CD4-positive, alpha-beta T cell treated with Interleukin-17A for 1 hour (primary cell): ENCODE measurements around the gene PLLP.
"Not testable (repeated sequence)": the region's sequence is repeated elsewhere in the genome, so short reads cannot be mapped to it uniquely, and the experiment has no call there.

ENCODE experiments used
- DNase-seq: peaks from one replicate; pipeline ENCODE4 v3.0.0-alpha.2; 2020

The PLLP gene

GRCh38 chr16:57271063-57271345 lies 13.5 kb downstream of the PLLP start:
- DNase-seq: no peak

DNA sequence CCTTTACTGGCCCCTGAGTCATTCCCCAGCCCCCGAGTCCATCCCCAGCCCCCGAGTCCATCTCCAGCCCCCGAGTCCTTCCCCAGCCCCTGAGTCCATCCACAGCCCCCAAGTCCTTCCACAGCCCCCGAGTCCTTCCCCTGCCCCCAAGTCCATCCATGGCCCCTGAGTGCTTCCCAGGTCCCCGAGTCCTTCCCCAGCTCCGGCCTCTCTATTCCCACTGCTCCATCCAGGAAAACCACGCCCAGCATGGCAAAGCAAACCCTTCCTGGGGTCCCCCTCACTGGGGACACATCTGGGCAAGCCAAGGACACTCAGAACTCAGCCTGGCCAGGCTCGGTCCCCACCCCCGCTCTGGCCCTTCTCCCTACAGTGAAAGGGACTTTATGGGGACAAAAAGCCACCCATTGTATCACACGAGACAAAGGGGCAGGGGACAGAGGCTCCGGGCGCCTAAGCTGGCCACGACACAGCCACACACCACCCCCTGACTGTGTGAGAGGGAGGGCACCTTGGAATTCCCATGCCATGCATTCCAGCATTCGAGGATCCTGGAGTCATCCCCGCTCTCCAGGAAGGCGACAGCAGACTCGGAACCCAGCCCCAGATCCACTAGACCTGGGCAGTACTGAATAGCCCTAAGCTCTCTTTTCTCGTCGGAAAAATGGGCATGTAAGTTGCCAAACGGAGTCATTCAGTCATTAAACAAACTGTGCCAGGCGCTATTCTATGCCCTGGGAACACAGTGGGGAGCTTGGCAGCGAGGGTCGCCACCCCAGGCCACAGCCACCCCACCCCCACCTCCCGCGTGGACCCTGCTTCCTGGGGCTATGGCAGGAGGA lies 14.0 kb downstream of the PLLP start:
- no peak for DNase-seq

DNA sequence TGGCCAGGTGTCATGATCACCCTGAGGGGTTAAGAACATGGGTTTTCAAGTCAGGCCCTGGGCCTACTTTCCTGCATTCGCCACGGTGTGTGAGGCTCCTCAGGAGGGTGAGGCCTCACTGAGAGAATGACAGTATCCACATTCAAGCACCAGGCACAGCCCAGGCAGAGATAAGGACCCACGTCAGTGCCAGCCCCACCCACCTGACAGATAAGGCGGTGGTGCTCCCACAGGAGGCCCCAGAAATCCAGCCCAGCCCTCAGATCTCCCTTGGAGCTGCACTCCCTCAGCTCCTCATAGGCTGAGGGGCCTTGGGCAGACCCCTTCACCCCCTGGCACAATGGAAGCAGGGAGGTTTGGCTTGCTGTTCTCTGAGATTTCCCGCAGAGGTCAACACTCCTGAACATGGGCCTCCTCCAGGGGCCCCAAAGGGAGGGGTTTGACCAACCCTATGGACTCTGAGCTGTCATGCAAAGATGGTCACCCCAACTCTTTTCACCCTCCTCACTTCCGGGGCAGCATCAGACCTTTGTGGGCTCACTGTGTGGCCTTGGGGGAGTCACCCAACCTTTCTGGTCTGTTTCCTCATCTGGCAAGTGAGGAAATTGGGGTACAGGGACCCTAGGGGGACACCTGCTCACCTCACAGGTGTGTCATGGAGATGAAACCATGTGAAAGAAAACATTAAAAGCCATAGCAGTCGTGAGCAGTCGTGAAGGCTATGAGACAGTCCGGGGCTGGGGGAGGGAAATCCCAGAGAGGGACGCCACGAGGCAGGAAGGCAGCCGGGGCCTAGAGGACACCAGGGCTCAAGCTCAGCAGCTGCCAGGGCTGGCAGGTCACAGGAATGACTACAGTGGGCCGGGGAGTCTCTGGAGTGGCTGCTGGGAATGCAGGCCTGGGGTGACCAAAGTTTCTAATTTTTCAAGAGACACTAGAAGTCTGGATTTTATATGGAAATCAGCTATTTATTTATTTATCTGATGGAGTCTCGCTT lies 15.4 kb downstream of the PLLP start:
- no peak for DNase-seq

- DNase-seq: not testable (repeated sequence)
Observed at GRCh38 chr16:57267343-57267742, 17.1 kb downstream of the PLLP start.

DNA sequence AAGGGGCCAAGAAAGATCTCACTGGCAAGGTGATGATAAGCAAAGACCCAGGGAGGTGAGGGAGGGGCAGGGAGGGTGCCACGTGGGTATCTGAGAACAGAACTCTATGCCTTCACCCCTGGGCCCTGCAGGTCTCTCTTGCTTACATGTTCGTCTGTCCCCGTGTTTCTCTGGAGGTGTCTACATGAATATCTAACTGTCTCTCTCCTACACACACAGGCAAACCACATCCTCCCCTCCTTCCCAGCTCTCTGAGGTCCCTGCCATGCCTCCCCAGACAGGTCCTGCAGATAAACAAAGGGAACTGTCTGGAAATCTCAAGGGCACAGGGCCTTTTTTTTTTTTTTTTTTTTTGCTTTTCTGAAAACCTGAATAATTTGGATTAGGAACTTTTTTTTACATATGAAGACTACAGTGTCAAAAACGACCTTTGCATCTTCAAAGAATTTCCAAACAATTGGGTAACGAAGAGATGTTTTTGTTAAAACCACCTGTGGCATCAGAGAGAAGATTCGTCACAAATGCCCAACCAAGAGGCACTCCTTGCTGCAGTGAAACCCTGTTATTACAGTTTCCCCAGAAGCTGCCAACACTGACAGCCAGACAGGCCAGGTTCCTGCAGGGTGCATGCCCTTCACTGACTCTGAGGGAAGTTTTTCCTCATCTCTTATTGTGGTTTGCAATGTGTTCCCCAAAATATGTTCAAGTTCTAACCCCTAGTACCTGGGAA lies 17.8 kb downstream of the PLLP start:
- DNase-seq: peak; percentile 39

DNA sequence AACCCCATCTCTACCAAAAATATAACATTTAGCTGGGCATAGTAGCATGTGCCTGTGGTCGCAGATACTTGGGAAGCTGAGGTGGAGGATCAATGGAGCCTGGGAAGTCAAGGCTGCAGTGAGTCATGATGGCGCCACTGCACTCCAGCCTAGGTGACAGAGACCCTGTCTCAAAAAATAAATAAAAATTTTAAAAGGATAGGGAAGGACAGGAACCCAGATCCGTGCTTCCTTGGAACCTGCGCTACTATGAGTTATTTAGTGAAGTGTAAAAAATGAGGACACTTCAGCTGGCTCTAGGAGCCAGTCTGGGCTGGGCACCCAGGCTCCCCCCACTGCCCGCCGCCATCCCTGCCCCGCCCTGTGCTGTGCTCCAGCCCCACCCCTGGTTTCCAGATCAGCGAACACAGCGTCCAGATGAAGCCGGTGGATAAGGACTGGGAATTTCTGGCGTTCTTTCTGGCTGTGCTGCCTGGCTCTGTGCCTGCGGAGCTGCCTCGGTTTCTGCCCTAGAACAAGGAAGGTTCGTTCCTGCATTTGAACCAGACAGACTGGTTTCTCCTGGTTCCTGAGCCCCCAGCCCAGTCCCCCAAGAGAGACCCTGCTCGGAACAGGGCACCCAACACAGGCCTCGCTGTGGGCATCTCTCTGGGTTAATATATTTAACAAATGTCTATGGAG lies 18.5 kb downstream of the PLLP start:
- DNase-seq: no peak

GRCh38 chr16:57264950-57265371 lies 19.5 kb downstream of the PLLP start:
- no peak for DNase-seq

DNA sequence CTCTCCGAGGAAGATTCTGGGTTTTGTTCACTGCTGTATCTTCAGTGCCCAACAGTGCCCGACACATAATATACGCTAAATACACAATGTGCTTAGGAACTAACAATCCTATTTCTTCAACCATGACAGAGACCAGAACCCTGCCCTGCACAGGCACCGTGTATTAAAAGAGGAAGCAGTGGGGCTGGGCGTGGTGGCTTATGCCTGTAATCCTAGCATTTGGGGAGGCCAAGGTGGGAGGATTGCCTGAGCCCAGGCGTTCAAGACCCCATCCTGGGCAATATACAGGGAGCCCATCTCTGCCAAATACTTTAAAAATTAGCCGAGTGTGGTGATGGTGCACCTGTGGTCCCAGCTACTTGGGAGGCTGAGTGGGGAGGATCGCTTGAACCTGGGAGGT lies 20.1 kb downstream of the PLLP start:
- no peak for DNase-seq

DNA sequence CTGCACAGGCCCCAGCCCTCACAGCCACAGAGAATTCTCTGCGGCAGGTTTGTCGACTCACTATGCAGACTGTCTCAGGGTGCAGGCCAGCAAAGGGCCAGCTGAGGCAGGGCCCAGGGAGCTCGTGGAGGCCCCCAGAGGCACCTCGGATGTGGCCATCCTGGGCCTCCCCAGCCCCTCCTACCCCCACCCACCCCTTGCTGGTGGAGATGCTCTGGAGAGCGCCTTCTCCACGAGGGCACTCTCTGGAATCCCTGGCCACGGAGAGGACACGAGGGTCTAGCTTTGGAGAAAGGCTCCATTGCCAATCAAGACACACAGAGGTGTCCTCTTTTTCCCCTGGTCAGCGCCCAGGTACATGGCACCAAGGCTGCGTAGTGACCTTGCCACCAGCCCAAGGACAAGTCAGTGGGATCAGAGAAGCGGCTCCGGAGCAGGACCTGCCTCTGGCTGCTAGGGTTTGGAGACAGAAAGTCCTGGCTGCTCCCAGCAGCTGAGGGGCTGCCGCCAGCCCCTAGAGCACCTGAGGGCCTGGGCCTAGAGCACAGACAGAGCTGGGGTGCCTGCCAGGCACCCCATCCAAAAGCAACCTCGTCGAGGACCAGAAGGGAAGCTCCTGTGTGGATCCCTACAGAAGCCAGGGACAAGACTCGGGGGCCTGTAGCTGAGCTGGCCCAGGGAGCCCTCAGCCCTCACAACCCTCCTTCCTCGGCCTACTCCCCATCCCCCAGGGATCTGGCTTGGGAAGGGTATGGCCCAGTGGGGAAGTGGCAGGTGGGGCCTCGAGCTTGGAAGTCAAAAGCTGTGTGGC lies 20.7 kb downstream of the PLLP start:
- DNase-seq: no peak

GRCh38 chr16:57262841-57263540 lies 21.5 kb downstream of the PLLP start:
- no peak for DNase-seq

- DNase-seq: no peak
Observed at GRCh38 chr16:57261806-57262205, 22.7 kb downstream of the PLLP start.

GRCh38 chr16:57260294-57260929 lies 24.1 kb downstream of the PLLP start:
- peak; percentile 25 for DNase-seq

DNA sequence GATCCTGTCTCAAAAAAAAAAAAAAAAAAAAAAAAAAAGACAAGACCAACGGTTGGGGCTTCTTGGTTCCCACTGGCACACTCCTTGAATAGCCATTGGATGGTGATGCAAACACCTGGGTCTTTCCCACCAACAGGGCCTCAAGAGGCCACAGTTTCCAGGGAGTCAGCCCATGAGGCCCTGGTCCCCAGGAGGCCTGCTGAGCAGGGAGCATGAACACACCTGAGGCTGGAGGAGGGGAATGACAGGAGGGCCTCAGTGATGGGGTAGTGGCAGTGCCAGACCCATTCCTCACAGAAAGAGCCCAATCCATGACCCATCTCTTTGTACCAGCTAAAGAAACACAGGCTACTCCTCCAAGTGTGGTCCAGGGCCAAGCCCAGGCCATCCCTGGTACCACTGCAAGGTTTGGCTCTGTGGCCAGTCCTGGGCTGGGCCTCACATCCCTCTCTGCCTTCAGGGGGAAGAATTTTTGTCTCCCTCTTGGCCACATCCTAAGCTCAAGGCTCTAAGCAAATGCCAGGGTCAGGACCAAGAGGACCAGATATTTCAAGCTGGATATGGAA lies 25.5 kb downstream of the PLLP start:
- DNase-seq: no peak

DNA sequence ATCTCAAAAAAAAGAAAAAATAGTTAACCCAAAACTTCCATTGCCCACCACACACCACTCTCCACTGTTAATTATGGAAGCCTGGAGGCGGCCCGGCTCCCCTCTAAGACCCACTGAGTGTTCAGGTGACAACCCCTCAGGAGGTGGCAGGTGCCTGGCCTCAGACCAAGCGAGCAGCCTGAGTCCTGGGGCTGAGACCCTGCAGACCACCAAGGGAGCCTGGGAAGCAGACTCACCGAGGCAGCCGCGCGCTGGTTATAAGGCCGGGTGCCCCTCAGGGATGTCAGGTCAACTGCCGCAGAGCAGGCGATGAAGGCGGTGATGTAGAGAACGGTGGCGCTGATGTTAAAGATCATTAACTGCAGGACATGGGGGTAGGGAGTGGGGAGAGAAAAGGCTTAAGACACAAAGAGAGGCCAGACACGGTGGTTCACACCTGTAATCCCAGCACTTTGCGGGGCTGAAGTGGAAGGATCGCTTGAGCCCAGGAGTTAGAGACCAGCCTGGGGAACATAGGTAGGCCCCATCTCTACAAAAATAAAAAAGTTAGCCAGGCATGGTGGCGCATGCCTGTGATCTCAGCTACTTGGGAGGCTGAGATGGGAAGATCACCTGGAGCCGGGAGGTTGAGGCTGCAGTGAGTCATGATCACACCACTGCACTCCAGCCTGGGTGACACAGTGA lies 26.1 kb downstream of the PLLP start:
- DNase-seq: no peak

DNA sequence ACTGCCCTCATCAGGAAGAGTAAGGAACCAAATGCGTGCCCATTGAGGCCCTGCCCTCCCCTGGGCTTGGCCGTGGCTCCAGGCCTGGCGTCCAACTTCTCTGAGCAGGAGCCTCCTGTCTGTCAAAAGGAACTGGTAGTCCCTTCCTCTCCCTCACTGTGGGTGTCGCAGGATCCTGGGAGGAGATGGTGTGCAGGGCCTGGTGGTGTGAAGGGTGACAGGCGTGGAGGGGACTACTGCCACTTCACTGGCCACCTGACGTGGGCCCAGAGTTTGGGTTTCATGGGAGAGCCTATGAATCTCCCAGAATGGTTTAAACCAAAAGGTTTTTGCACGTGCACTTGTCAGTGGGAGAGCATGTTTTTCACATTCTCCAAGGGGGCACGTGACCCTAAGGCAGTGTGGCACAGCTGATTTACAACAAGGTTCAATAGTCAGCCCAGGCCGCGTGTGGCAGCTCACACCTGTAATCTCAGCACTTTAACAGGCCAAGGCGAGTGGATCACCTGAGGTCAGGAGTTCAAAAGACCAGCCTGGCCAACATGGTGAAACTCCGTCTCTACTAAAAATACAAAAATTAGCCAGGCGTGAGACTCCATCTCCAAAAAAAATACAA lies 26.9 kb downstream of the PLLP start:
- no peak for DNase-seq

DNA sequence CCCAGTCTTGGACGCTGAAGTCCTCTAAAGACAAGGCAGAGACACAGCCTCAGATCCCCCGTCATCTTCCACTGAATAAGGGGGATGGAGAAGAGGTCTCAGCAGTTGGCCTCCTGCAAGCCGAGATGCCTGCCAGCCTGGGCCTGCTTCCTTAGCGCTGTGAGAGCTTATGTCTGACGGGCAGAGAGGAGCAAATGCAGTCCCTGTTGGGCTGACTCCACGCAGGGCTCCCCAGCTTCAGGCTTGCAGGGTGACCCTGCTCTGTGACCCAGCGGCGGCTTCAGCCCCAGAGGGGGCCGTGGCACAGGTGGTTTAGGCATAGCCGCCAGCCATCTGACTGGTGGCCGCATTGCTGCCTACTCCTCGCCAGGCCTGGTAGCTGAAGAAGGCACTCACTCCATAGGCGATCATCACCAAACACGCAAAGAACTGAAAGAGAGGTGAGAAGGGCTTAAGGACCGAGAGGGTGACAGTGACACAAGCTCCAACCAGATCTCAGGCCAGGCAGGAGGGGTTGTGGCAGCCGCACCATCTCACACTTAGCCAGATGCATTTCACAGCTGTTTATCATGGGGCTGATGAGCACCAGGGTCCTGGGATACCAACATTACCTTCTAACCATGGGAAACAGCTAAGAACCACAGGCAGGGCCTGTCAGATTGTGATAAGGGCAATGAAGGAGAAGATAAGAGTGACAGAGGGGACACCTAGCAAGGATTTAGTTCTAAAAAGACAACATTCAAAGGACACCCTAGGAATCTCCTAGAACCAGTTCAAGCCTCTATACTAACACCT lies 27.7 kb downstream of the PLLP start:
- no peak for DNase-seq

DNA sequence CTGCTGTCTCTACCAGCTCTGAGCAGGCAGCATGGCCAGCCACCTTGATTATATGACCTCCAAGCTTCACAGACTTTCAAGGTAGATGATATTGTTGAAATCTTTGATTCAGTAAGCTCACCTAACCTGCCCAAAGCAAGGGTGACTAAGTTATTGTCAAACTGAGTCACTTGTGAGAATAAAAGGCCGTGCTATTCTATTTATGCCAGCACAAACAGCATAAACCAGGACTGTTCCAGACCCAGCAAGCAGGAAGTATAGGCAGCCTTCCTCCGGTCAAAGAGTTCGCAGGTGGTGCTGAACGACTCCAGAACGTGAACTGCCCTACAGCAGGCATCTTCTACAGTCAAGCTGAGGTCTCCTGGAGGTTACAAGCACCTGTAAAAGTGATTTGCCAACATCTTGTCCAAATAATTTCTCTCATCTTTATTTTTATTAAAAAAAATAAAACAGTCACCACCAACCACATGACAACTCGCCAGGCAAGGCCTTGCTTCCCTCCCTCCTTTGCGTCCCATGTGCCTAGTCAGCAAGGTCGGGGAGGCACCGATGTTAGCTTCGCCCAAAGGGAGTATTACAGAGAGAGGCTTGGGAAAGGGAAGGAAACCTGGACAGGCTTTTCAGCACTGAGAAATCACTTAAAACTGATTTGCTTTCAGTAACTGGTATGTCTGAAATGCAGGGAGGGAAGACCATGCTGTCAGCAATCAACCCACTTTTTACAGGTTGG lies 28.6 kb downstream of the PLLP start:
- DNase-seq: no peak

DNA sequence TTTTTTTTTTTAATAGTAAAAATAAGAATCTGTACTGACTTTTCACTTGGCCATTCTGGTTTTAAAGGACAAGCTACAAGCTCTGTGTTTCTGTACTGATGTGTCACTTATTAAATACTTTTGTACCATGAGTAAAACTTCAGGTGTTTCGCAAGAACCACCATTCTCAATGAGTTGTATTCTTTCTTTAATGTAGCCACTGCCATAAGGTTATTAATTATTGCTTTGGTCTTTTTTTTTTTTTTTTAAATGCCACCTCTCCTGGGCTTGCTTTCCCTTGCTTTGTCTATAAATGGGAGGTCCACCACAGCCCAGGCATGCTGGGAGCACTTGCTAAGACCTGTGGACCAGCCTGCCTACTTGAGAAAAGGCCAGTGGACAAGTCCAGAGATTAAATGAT lies 31.0 kb downstream of the PLLP start:
- no peak for DNase-seq
